ENCODE results near the gene RPRD2. TPM values are rescaled to one million over a fixed set of nuclear protein-coding genes. Genes with fewer than 3 reads are reported as not detected.

RPRD2 gene
- polyA plus RNA-seq, 3 donors = 5.9 to 9.7 (median 8.2) TPM

DNA sequence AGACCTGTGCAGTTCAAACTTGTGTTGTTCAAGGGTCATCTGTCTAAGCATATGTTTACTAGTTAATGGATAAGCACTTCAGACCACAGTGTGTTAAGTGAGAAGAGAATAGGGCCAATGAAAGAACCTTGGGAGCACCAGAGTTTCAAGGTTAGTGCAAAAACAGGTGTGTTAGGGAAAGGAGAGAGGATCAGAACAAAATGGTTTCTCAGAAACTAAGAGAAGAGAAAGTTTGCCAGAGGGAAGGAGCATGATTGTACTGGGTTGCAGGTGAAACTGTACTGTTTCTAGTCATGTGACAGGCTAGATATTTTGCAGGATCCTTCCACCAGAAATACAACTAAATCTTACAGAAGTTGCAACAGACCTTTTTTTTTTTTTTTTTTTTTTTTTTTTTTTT, 23.3 kb downstream of the RPRD2 start:
- Histone ChIP-seq H2AFZ (ENCODE audit: insufficient read depth, low read depth, low read length, poor library complexity, severe bottlenecking) (no peak overlapping the region), H3K4me1 (ENCODE audit: control insufficient read depth in 1 of 2, insufficient read depth in 2 of 2, low read length in 2 of 2) (peaks cover 6 to 11% of the 10 kb centered on the region in 2 donors), H3K9me3 (replicated peaks in 1 of 2; ENCODE audit: control insufficient read depth in 1 of 2, insufficient read depth in 1 of 2, low read length in 2 of 2) (no peaks in the 10 kb centered on the region), H3K79me2 (ENCODE audit: insufficient read depth, low read length) (peaks cover 90% of the 10 kb centered on the region), H3K4me2 (replicated peaks; ENCODE audit: extremely low read depth, low read length, poor library complexity, severe bottlenecking) (no peak overlapping the region), H3K27ac (ENCODE audit: low read depth in 1 of 2, low read length in 2 of 2) (peak overlapping the region in 1 of 2 donors; percentile 33), H3K27me3 (ENCODE audit: control insufficient read depth in 2 of 2, insufficient read depth in 2 of 2, low read length in 2 of 2) (no peaks in the 10 kb centered on the region), H4K20me1 (ENCODE audit: insufficient read depth, low read length) (peaks cover 92% of the 10 kb centered on the region), H3K4me3 (replicated peaks in 1 of 3; ENCODE audit: low read depth in 2 of 3, low read length in 3 of 3) (no peak overlapping the region), H3K36me3 (replicated peaks in 1 of 2; ENCODE audit: control insufficient read depth in 1 of 2, insufficient read depth in 2 of 2, low read length in 2 of 2) (peaks cover 0 to 2% of the 10 kb centered on the region in 2 donors), H3K9ac (ENCODE audit: insufficient read depth, low read length, poor library complexity, severe bottlenecking) (no peak overlapping the region)
- TF ChIP-seq, protein P1, sequence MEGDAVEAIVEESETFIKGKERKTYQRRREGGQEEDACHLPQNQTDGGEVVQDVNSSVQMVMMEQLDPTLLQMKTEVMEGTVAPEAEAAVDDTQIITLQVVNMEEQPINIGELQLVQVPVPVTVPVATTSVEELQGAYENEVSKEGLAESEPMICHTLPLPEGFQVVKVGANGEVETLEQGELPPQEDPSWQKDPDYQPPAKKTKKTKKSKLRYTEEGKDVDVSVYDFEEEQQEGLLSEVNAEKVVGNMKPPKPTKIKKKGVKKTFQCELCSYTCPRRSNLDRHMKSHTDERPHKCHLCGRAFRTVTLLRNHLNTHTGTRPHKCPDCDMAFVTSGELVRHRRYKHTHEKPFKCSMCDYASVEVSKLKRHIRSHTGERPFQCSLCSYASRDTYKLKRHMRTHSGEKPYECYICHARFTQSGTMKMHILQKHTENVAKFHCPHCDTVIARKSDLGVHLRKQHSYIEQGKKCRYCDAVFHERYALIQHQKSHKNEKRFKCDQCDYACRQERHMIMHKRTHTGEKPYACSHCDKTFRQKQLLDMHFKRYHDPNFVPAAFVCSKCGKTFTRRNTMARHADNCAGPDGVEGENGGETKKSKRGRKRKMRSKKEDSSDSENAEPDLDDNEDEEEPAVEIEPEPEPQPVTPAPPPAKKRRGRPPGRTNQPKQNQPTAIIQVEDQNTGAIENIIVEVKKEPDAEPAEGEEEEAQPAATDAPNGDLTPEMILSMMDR (IDR thresholded peaks at IDR 0.05) = no peak
- intact Hi-C loops (cut with micrococcal nuclease) = no loop called here
- Mint-ChIP-seq H3K4me3 (no peak overlapping the region), H3K27me3 (ENCODE audit: low read depth in 3 of 3) (no peaks in the 10 kb centered on the region), H3K36me3 (peaks cover 8 to 17% of the 10 kb centered on the region in 2 donors), H3K9me3 (no peaks in the 10 kb centered on the region), H3K27ac (peak overlapping the region in 4 of 7 donors; percentile 2 to 67 (median 42)), H3K4me1 (peaks cover 16% of the 10 kb centered on the region)
- no peak for DNase-seq

DNA sequence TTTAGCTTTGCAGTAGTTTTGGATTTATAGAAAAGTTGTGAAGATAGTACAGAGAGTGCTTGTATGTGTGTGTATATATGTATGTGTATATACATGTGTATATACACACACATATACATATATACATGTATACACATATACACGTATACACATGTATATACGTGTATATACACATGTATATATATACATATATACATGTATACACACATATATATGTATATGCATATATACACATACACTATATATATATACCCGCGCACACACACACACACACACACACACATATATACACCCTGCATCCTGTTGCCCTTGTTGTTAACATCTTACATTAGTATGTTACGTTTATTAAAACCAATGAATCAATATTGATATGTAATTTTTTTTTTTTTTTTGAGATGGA, 24.3 kb downstream of the RPRD2 start:
- WGBS (ENCODE audit: insufficient coverage) = no CpG with 5 or more reads among the region's 5 CpGs
- intact Hi-C loops (cut with micrococcal nuclease) = no loop called here
- no peak overlapping the region for H2AFZ ChIP-seq (ENCODE audit: insufficient read depth, low read depth, low read length, poor library complexity, severe bottlenecking)
- no peak for DNase-seq
- peaks cover 6 to 11% of the 10 kb centered on the region in 2 donors for H3K4me1 ChIP-seq (ENCODE audit: control insufficient read depth in 1 of 2, insufficient read depth in 2 of 2, low read length in 2 of 2)
- H3K9me3 Mint-ChIP-seq = no peaks in the 10 kb centered on the region
- no peak overlapping the region for H3K4me3 ChIP-seq (replicated peaks in 1 of 3; ENCODE audit: low read depth in 2 of 3, low read length in 3 of 3)
- peak overlapping the region in 2 of 7 donors; percentile 61 to 67 for H3K27ac Mint-ChIP-seq
- H3K4me3 Mint-ChIP-seq = no peak overlapping the region
- peaks cover 8 to 20% of the 10 kb centered on the region in 2 donors for H3K36me3 Mint-ChIP-seq
- H3K36me3 ChIP-seq (replicated peaks in 1 of 2; ENCODE audit: control insufficient read depth in 1 of 2, insufficient read depth in 2 of 2, low read length in 2 of 2) = peaks cover 0 to 2% of the 10 kb centered on the region in 2 donors
- peaks cover 92% of the 10 kb centered on the region for H4K20me1 ChIP-seq (ENCODE audit: insufficient read depth, low read length)
- H3K27me3 ChIP-seq (ENCODE audit: control insufficient read depth in 2 of 2, insufficient read depth in 2 of 2, low read length in 2 of 2) = no peaks in the 10 kb centered on the region
- H3K9ac ChIP-seq (ENCODE audit: insufficient read depth, low read length, poor library complexity, severe bottlenecking) = no peak overlapping the region
- no peaks in the 10 kb centered on the region for H3K9me3 ChIP-seq (replicated peaks in 1 of 2; ENCODE audit: control insufficient read depth in 1 of 2, insufficient read depth in 1 of 2, low read length in 2 of 2)
- no peak overlapping the region for H3K4me2 ChIP-seq (replicated peaks; ENCODE audit: extremely low read depth, low read length, poor library complexity, severe bottlenecking)
- peaks cover 18% of the 10 kb centered on the region for H3K4me1 Mint-ChIP-seq
- TF ChIP-seq, protein P1 (IDR thresholded peaks at IDR 0.05) = no peak
- no peak overlapping the region for H3K27ac ChIP-seq (ENCODE audit: low read depth in 1 of 2, low read length in 2 of 2)
- H3K27me3 Mint-ChIP-seq (ENCODE audit: low read depth in 3 of 3) = no peaks in the 10 kb centered on the region
- peaks cover 90% of the 10 kb centered on the region for H3K79me2 ChIP-seq (ENCODE audit: insufficient read depth, low read length)

Measured in CD14-positive monocyte (primary cell).